Measurements from ENCODE around the gene PLEKHG3. TPM values are rescaled to one million over a fixed set of nuclear protein-coding genes. Genes with fewer than 3 reads are reported as not detected.
A peak's percentile ranks its signal among the peaks of the same experiment; 100 is the strongest.

PLEKHG3 gene
- total RNA-seq, 1 donor from 2014 or later, result 3.0 TPM

DNA sequence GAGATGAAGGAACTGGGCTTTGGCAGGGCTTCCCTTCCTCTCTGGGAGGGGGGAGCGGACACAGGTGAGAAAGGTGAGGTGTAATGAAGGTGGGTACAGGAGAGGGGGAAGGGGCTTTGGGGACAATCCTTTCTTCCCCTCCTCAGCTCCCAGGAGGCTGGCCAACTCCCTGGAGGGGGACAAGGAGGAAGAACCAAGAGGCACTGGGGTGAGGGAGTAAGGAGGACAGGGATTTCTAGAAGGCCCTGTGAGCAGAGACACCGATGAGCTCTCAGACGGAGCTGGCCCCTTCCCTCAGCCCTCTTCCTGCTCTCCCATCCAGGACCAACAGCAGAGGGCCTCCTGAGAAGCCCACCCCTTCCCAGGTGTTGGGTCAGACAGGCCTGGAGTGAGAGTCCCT, 53.4 kb downstream of the PLEKHG3 start:
- Mint-ChIP-seq H3K27me3 (peaks cover 26% of the 10 kb centered on the region), H3K36me3 (ENCODE audit: low read depth) (no peaks in the 10 kb centered on the region), H3K4me1 (peaks cover 28% of the 10 kb centered on the region), H3K9me3 (no peaks in the 10 kb centered on the region), H3K4me3 (no peak overlapping the region), H3K27ac (no peak overlapping the region)
- intact Hi-C loops (cut with micrococcal nuclease), result no loop called here
- DNase-seq, result no peak

GRCh38 chr14:64758025-64758521, 53.8 kb downstream of the PLEKHG3 start:
- H3K27ac Mint-ChIP-seq, result no peak overlapping the region
- H3K9me3 Mint-ChIP-seq, result no peaks in the 10 kb centered on the region
- no peaks in the 10 kb centered on the region for H3K36me3 Mint-ChIP-seq (ENCODE audit: low read depth)
- no peak overlapping the region for H3K4me3 Mint-ChIP-seq
- DNase-seq, result no peak
- peaks cover 26% of the 10 kb centered on the region for H3K27me3 Mint-ChIP-seq
- intact Hi-C loops (cut with micrococcal nuclease), result no loop called here
- H3K4me1 Mint-ChIP-seq, result peaks cover 30% of the 10 kb centered on the region

GRCh38 chr14:64758691-64759554, 54.7 kb downstream of the PLEKHG3 start:
- H3K27ac Mint-ChIP-seq, result no peak overlapping the region
- intact Hi-C loops (cut with micrococcal nuclease), result no loop called here
- H3K27me3 Mint-ChIP-seq, result peaks cover 26% of the 10 kb centered on the region
- H3K9me3 Mint-ChIP-seq, result no peaks in the 10 kb centered on the region
- H3K4me1 Mint-ChIP-seq, result peaks cover 36% of the 10 kb centered on the region
- no peak overlapping the region for H3K4me3 Mint-ChIP-seq
- no peak for DNase-seq
- H3K36me3 Mint-ChIP-seq (ENCODE audit: low read depth), result no peaks in the 10 kb centered on the region

DNA sequence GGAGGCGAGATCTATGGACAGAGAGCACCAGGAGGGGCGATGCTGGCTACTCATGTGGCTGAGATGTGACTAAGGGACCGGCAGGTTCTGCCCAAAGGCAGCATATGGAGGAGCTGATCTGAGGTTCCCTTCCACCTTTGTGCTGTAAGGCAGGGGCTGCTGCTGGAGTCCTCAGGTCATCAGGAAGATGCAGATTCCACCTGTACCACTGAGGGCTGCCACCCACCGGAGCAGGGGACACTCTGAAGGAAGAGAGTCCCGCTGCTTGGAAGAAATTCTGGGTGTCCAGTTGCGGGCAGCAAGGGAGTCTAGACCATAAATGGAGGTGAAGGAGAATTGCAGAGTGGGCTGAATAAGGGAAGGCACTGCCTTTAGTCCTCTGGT, 55.3 kb downstream of the PLEKHG3 start:
- Mint-ChIP-seq H3K4me3 (no peak overlapping the region), H3K36me3 (ENCODE audit: low read depth) (no peaks in the 10 kb centered on the region), H3K9me3 (no peaks in the 10 kb centered on the region), H3K27me3 (peaks cover 26% of the 10 kb centered on the region), H3K27ac (no peak overlapping the region), H3K4me1 (peaks cover 40% of the 10 kb centered on the region)
- intact Hi-C loops (cut with micrococcal nuclease), result no loop called here
- DNase-seq, result no peak

DNA sequence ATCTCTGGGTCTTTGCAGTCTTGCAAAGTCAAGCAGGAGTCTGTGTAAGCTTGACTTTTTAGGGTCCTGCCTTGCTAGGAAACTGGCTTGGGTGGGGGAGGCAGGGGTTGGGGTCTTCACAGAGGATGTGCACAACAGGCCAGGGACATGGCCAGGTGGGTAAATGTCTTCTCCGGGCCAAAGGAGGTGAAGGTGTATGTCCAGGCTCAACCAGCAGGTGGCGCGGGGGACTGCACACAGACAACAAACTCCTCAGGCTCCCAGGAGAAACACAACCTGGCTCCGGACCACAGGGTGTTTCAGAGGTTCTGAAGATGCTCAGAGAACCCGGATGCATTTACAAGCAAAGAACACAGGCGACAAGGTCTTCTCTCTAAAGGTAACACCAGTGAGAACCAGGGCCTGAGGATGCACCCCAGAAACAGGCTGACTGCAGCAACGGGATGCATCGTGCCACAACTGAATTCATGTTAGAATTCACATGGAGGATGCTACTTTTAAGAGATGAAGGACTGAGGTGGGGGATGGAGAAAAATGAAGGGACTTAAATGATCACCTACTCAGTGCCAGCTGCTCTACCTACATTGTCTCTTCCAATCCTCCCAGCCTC, 56.0 kb downstream of the PLEKHG3 start:
- H3K36me3 Mint-ChIP-seq (ENCODE audit: low read depth), result no peaks in the 10 kb centered on the region
- H3K9me3 Mint-ChIP-seq, result no peaks in the 10 kb centered on the region
- DNase-seq, result peak; percentile 90
- H3K4me3 Mint-ChIP-seq, result no peak overlapping the region
- H3K4me1 Mint-ChIP-seq, result peaks cover 43% of the 10 kb centered on the region
- peaks cover 26% of the 10 kb centered on the region for H3K27me3 Mint-ChIP-seq
- intact Hi-C loops (cut with micrococcal nuclease), result loop anchor here (5.0 to 10.0 kb wide), 3 partner anchors 132 to 415 kb away; partner anchors contain the start of gene FNTB
- no peak overlapping the region for H3K27ac Mint-ChIP-seq

GRCh38 chr14:64760916-64761315, 56.7 kb downstream of the PLEKHG3 start:
- no peaks in the 10 kb centered on the region for H3K36me3 Mint-ChIP-seq (ENCODE audit: low read depth)
- peaks cover 21% of the 10 kb centered on the region for H3K27me3 Mint-ChIP-seq
- no peak overlapping the region for H3K27ac Mint-ChIP-seq
- peaks cover 41% of the 10 kb centered on the region for H3K4me1 Mint-ChIP-seq
- no peaks in the 10 kb centered on the region for H3K9me3 Mint-ChIP-seq
- intact Hi-C loops (cut with micrococcal nuclease), result loop anchor here (5.0 to 10.0 kb wide), 3 partner anchors 131 to 416 kb away; partner anchors contain the start of gene FNTB
- no peak for DNase-seq
- no peak overlapping the region for H3K4me3 Mint-ChIP-seq

DNA sequence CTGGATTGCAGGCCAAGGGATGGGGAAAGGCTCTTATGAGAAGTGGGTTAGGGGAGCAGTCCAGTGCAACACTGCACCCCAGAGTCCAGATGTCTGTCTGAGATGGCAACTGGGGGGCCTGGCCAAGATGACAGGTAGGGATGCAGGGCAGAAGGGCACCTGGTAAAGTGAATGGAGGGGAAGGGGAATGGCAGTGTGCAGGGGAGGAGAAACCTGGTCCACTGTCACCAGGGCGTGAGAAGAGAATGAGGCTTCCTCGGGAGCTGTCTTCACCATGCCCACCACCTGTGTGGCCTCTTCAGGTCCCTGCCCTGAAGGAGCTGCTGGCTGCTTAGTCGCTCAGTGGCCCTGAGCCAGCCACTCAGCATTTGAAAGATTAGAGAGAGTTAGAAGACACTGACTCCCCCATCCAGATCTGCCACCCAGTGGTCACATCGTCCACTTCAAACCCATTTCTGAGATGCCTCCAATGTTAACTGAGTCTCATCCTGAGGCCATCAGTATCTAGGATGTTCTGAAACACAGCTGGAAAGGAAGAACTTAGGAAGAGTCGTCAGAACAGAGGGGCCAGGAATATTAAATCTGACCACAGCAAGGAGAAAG, 57.3 kb downstream of the PLEKHG3 start:
- Mint-ChIP-seq H3K36me3 (ENCODE audit: low read depth) (no peaks in the 10 kb centered on the region), H3K4me3 (no peak overlapping the region), H3K27me3 (peaks cover 21% of the 10 kb centered on the region), H3K4me1 (peaks cover 41% of the 10 kb centered on the region), H3K9me3 (no peaks in the 10 kb centered on the region), H3K27ac (no peak overlapping the region)
- no peak for DNase-seq
- intact Hi-C loops (cut with micrococcal nuclease), result loop anchor here (5.0 to 10.0 kb wide), 3 partner anchors 131 to 417 kb away; partner anchors contain the start of gene FNTB

- peak; percentile 72 for DNase-seq
- Mint-ChIP-seq H3K27me3 (peaks cover 18% of the 10 kb centered on the region), H3K4me3 (no peak overlapping the region), H3K4me1 (peaks cover 41% of the 10 kb centered on the region), H3K9me3 (no peaks in the 10 kb centered on the region), H3K36me3 (ENCODE audit: low read depth) (no peaks in the 10 kb centered on the region), H3K27ac (no peak overlapping the region)
- intact Hi-C loops (cut with micrococcal nuclease), result loop anchor here (5.0 to 10.0 kb wide), 3 partner anchors 130 to 418 kb away; partner anchors contain the start of gene FNTB
These were observed 58.1 kb downstream of the PLEKHG3 start for GRCh38 chr14:64762044-64763034.

DNA sequence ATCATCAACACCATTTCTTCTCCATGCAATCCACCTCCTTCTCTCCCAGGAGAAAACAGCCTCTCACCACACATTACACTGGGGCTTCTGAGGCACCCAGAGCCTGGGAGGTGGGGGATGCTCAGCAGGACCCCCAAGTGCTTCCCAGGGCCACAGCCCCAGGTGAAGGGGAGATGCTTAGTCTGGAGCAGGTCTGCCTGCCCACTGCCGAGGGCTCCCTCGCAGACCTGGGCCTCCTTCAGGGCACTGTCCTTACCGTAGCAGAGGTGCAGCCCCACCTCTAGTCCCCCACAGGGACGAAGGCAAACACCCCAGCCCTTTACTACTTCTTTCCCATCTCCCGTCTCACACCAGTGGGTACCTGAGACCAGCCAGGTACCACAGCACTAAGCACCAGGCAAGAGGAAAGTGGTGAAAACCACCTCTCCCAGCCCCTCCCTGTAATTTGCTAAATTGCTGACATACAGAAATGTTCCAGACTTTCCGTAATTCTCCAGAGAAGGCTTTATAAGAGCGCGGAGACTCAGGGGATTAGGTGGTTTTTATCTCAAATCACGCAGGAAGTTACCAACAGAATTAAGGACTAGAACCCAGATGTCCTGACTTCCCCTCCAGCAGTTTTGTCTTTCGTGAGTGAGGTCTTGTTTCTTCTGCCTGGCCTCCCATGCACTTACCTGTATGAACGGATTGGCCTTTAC, 59.0 kb downstream of the PLEKHG3 start:
- Mint-ChIP-seq H3K27ac (no peak overlapping the region), H3K4me3 (no peak overlapping the region), H3K27me3 (peaks cover 17% of the 10 kb centered on the region), H3K4me1 (peaks cover 41% of the 10 kb centered on the region), H3K9me3 (no peaks in the 10 kb centered on the region), H3K36me3 (ENCODE audit: low read depth) (no peaks in the 10 kb centered on the region)
- no peak for DNase-seq
- intact Hi-C loops (cut with micrococcal nuclease), result loop anchor here (5.0 to 10.0 kb wide), 3 partner anchors 129 to 418 kb away; partner anchors contain the start of gene FNTB

- H3K4me3 Mint-ChIP-seq, result peak overlapping the region; percentile 37
- no peaks in the 10 kb centered on the region for H3K36me3 Mint-ChIP-seq (ENCODE audit: low read depth)
- no peak for DNase-seq
- H3K27ac Mint-ChIP-seq, result no peak overlapping the region
- H3K9me3 Mint-ChIP-seq, result no peaks in the 10 kb centered on the region
- H3K27me3 Mint-ChIP-seq, result peaks cover 17% of the 10 kb centered on the region
- peaks cover 41% of the 10 kb centered on the region for H3K4me1 Mint-ChIP-seq
- intact Hi-C loops (cut with micrococcal nuclease), result loop anchor here (1.0 to 10.0 kb wide), 4 partner anchors 93 to 419 kb away; partner anchors contain the start of gene FNTB
These were observed 59.8 kb downstream of the PLEKHG3 start for GRCh38 chr14:64763801-64764621.

GRCh38 chr14:64764641-64765520, 60.7 kb downstream of the PLEKHG3 start:
- Mint-ChIP-seq H3K4me3 (peak overlapping the region; percentile 37), H3K36me3 (ENCODE audit: low read depth) (no peaks in the 10 kb centered on the region), H3K27me3 (peaks cover 17% of the 10 kb centered on the region), H3K27ac (no peak overlapping the region), H3K9me3 (no peaks in the 10 kb centered on the region), H3K4me1 (peaks cover 38% of the 10 kb centered on the region)
- intact Hi-C loops (cut with micrococcal nuclease), result loop anchor here (1.0 to 10.0 kb wide), 4 partner anchors 94 to 420 kb away; partner anchors contain the start of gene FNTB
- DNase-seq, result peak; percentile 92
